Measurements from ENCODE around the gene HOXA2.
A peak's percentile ranks its signal among the peaks of the same experiment; 100 is the strongest.

Gene HOXA2

GRCh38 chr7:27098578-27099451 lies 3.7 kb downstream of the HOXA2 start:
- no peak for DNase-seq (ENCODE audit: low read depth in 2 of 2)

GRCh38 chr7:27097686-27098577 lies 4.6 kb downstream of the HOXA2 start:
- DNase-seq (ENCODE audit: low read depth in 2 of 2): no peak

- DNase-seq (ENCODE audit: low read depth in 2 of 2): no peak
Measured at GRCh38 chr7:27096768-27097514, 5.5 kb downstream of the HOXA2 start.

GRCh38 chr7:27095897-27096767 lies 6.4 kb downstream of the HOXA2 start, which contains the start of gene HOXA1:
Gene HOXA1 (minus strand): TSS chr7:27096000. CDS start chr7:27095912, 88 bp downstream.
- DNase-seq (ENCODE audit: low read depth in 2 of 2): peak; percentile 43 to 50

- no peak for DNase-seq (ENCODE audit: low read depth in 2 of 2)
Measured at GRCh38 chr7:27095050-27095896, 7.2 kb downstream of the HOXA2 start.

GRCh38 chr7:27094304-27095049 lies 8.0 kb downstream of the HOXA2 start:
- no peak for DNase-seq (ENCODE audit: low read depth in 2 of 2)

- no peak for DNase-seq (ENCODE audit: low read depth in 2 of 2)
Measured at GRCh38 chr7:27093184-27093895, 9.1 kb downstream of the HOXA2 start.

GRCh38 chr7:27092819-27093110 lies 9.7 kb downstream of the HOXA2 start:
- no peak for DNase-seq (ENCODE audit: low read depth in 2 of 2)

GRCh38 chr7:27091941-27092818 lies 10.3 kb downstream of the HOXA2 start:
- no peak for DNase-seq (ENCODE audit: low read depth in 2 of 2)

- no peak for DNase-seq (ENCODE audit: low read depth in 2 of 2)
Measured at GRCh38 chr7:27091105-27091504, 11.4 kb downstream of the HOXA2 start.

- DNase-seq (ENCODE audit: low read depth in 2 of 2): no peak
Measured at GRCh38 chr7:27088002-27088922, 14.2 kb downstream of the HOXA2 start.

GRCh38 chr7:27083646-27084045 lies 18.8 kb downstream of the HOXA2 start:
- no peak for DNase-seq (ENCODE audit: low read depth in 2 of 2)

- no peak for DNase-seq (ENCODE audit: low read depth in 2 of 2)
Measured at GRCh38 chr7:27082171-27082570, 20.3 kb downstream of the HOXA2 start.

- no peak for DNase-seq (ENCODE audit: low read depth in 2 of 2)
Measured at GRCh38 chr7:27080844-27081436, 21.5 kb downstream of the HOXA2 start.

- no peak for DNase-seq (ENCODE audit: low read depth in 2 of 2)
Measured at GRCh38 chr7:27079234-27079975, 23.1 kb downstream of the HOXA2 start.
